Uterus (tissue), 4 donors: ENCODE results near the gene FAR1. TPM values are rescaled to one million over a fixed set of nuclear protein-coding genes. Genes with fewer than 3 reads are reported as not detected.

Source experiments
- DNase-seq, 2 donors: peaks; one replicate each; pipeline ENCODE4 v3.0.0-alpha.2; 2019 to 2020
- H3K27ac ChIP-seq, 2 donors: fragments of 200-600 bp; sonication (generic); 1 replicate in 1 of 2; 2 replicates in 1 of 2; pipeline ENCODE4 v1.5.1; 2016 to 2018
- H3K27me3 ChIP-seq, 2 donors: fragments of 200-600 bp; sonication (generic); one replicate each; pipeline ENCODE4 v1.5.1; 2018 to 2019; ENCODE audit warnings: control low read depth in 1 of 2
- H3K36me3 ChIP-seq, 2 donors: fragments of 200-600 bp; sonication (generic); one replicate each; pipeline ENCODE4 v1.5.1; 2019; ENCODE audit warnings: control low read depth in 1 of 2
- H3K4me1 ChIP-seq, 2 donors: fragments of 200-600 bp; sonication (generic); one replicate each; pipeline ENCODE4 v1.5.1; 2018 to 2019; ENCODE audit warnings: control low read depth in 1 of 2
- H3K4me3 ChIP-seq, 2 donors: fragments of 200-600 bp; sonication (generic); 1 replicate in 1 of 2; 2 replicates in 1 of 2; pipeline ENCODE4 v1.5.1; 2018 to 2019; ENCODE audit warnings: mild to moderate bottlenecking in 1 of 2
- H3K9me3 ChIP-seq, 2 donors: fragments of 200-600 bp; sonication (generic); one replicate each; pipeline ENCODE4 v1.5.1; 2019; ENCODE audit warnings: control low read depth in 1 of 2
- POLR2A ChIP-seq, 2 donors: fragments of 450-650 bp; IDR thresholded peaks; one replicate each; pipeline ENCODE4 v1.6.1; 2016; ENCODE audit warnings: antibody characterized with exemption in 2 of 2, mild to moderate bottlenecking in 1 of 2, moderate library complexity in 1 of 2
- intact Hi-C: fragments of 100-400 bp; cut with DNase I; formaldehyde crosslinking; loops from one replicate; pipeline ENCODE4 v1.15.1; 2023; ENCODE audit warnings: low total_unique reads
- total RNA-seq, 4 donors: library from RNA; depleted of rRNA in 3 of 4; stranded (reverse); fragments of >200 nt in 3 of 4; gene quantifications; one replicate each; pipeline versions ENCODE4 v1.1.0 to v1.2.4, GENCODE V29; 2014 to 2023
- TF ChIP-seq, protein P1 (sequence below), 4 experiments: fragments of 200-600 bp in 2 of 4; fragments of 450-650 bp in 2 of 4; sonication (generic) in 2 of 4; IDR thresholded peaks; one replicate each; pipeline ENCODE4 v1.5.1; 2016 to 2019; ENCODE audit warnings: antibody characterized with exemption in 4 of 4, mild to moderate bottlenecking in 2 of 4, moderate library complexity in 1 of 4
- donor health status: DM: yes; HTN: yes; CAD: no.

Gene FAR1
- total RNA-seq, 4 donors from 2014 or later = 34.8 to 148 (median 69.5) TPM

DNA sequence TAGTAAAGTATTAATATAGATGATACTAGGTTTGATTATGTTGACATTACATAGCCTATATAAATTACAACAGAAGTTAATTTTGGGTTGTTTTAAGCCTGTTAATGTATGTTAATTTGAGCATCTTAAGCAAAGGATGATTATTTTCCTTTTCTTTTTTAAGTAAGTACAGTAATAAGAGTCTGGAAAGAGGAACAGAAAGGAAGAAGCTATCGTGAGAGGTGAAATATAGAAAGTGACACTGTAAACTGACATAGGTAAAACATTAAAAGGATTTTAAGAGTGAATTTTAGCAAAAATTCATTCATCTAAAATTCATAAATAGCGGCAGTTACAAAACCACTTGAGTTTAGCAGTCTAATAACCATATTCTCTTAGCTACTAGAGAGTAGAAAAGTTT, 45.5 kb downstream of the FAR1 start:
- H3K27ac ChIP-seq = no peak overlapping the region
- TF ChIP-seq, protein P1, sequence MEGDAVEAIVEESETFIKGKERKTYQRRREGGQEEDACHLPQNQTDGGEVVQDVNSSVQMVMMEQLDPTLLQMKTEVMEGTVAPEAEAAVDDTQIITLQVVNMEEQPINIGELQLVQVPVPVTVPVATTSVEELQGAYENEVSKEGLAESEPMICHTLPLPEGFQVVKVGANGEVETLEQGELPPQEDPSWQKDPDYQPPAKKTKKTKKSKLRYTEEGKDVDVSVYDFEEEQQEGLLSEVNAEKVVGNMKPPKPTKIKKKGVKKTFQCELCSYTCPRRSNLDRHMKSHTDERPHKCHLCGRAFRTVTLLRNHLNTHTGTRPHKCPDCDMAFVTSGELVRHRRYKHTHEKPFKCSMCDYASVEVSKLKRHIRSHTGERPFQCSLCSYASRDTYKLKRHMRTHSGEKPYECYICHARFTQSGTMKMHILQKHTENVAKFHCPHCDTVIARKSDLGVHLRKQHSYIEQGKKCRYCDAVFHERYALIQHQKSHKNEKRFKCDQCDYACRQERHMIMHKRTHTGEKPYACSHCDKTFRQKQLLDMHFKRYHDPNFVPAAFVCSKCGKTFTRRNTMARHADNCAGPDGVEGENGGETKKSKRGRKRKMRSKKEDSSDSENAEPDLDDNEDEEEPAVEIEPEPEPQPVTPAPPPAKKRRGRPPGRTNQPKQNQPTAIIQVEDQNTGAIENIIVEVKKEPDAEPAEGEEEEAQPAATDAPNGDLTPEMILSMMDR (IDR thresholded peaks at IDR 0.05) = no peak
- no peak for TF ChIP-seq POLR2A (IDR thresholded peaks at IDR 0.05)
- H3K4me1 ChIP-seq = no peaks in the 10 kb centered on the region
- no peak overlapping the region for H3K4me3 ChIP-seq
- intact Hi-C loops = no loop called here
- no peaks in the 10 kb centered on the region for H3K9me3 ChIP-seq
- no peaks in the 10 kb centered on the region for H3K27me3 ChIP-seq
- H3K36me3 ChIP-seq = no peaks in the 10 kb centered on the region
- DNase-seq = no peak

DNA sequence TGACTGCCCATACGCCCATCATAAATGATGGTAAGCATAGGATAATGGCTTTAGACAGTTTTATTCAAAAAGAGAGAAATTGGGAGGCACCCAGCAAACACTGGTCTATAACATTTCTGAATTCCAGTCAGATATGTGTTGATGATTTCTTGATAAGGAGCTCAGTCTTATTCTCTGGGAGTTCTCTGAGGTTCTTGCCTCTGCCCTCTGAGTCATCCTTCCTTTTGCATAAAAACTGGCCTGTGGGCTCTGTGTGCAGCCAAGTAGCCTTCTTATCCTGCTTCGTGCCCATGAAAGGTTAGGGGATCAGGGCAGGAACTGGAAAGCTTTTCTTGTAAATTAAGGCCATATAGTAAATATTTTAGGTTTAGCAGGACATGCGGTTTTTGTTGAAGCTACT, 48.9 kb downstream of the FAR1 start:
- DNase-seq = no peak
- Histone ChIP-seq H3K27ac (no peak overlapping the region), H3K9me3 (no peaks in the 10 kb centered on the region), H3K27me3 (no peaks in the 10 kb centered on the region), H3K36me3 (no peaks in the 10 kb centered on the region), H3K4me1 (no peaks in the 10 kb centered on the region), H3K4me3 (no peak overlapping the region)
- intact Hi-C loops = no loop called here
- no peak for TF ChIP-seq POLR2A (IDR thresholded peaks at IDR 0.05)
- TF ChIP-seq, protein P1 (IDR thresholded peaks at IDR 0.05) = no peak

DNA sequence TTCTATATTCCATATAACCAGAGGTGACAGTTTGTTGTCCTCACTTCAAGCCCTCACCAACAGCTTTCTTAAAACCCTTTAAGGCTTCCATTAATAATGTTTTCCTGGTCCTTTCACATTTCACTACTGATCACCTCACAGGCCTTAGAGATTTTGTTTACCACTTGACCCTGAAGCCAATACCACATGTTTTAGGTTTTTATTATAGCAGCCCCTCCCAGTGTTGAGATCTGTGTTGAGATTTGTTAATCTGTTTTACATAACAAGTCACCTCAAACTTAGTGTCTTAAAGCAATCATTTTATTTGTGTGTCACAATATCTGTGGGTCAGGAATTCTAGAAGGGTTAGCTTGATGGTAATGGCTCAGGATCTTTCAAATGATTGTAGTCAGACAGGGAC, 49.9 kb downstream of the FAR1 start:
- intact Hi-C loops = no loop called here
- no peak for TF ChIP-seq POLR2A (IDR thresholded peaks at IDR 0.05)
- TF ChIP-seq, protein P1 (IDR thresholded peaks at IDR 0.05) = no peak
- no peak for DNase-seq
- Histone ChIP-seq H3K4me1 (no peaks in the 10 kb centered on the region), H3K27me3 (no peaks in the 10 kb centered on the region), H3K9me3 (no peaks in the 10 kb centered on the region), H3K4me3 (no peak overlapping the region), H3K36me3 (no peaks in the 10 kb centered on the region), H3K27ac (no peak overlapping the region)

DNA sequence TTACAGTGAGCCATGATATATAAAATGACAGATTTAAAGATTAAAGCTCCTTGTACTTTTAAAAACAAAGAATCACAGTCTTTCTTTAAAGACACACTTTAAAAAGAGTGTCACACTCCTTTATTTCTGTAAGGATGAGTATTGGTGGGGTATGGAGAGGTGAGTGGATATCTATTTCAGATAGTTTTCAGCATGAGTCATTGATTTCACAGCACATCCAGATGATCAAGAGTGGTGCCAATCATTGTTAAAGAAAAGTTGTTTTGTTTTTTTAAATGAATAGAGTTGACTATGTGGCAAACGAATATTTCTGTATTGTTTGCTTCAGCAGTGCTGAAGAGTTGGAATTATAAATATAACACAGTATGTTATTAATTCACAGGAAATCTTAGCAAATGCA, 52.5 kb downstream of the FAR1 start:
- Histone ChIP-seq H3K36me3 (no peaks in the 10 kb centered on the region), H3K4me3 (no peak overlapping the region), H3K27ac (no peak overlapping the region), H3K9me3 (no peaks in the 10 kb centered on the region), H3K27me3 (no peaks in the 10 kb centered on the region), H3K4me1 (no peaks in the 10 kb centered on the region)
- intact Hi-C loops = no loop called here
- DNase-seq = no peak
- TF ChIP-seq, protein P1 (IDR thresholded peaks at IDR 0.05) = no peak
- no peak for TF ChIP-seq POLR2A (IDR thresholded peaks at IDR 0.05)

DNA sequence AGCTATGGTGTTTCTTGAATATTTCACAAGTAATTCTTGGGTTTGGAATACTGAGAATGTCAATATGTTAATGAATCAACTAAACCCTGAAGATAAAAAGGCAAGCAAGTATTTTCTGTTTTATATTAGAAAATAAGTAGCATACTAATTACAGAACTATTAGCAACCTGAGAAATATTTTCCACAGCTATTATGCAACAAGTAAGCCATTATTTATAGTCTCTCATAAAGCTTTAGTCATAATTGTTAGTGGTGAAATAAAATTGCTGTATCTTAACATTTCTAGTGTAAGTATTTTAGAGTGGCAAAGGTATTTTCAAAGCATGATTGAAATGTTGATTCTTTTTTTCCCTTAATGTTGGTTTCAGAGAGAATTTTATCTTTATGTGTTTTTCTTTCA, 53.3 kb downstream of the FAR1 start:
- Histone ChIP-seq H3K27me3 (no peaks in the 10 kb centered on the region), H3K4me1 (no peaks in the 10 kb centered on the region), H3K4me3 (no peak overlapping the region), H3K9me3 (no peaks in the 10 kb centered on the region), H3K36me3 (no peaks in the 10 kb centered on the region), H3K27ac (no peak overlapping the region)
- intact Hi-C loops = no loop called here
- no peak for DNase-seq
- TF ChIP-seq, protein P1 (IDR thresholded peaks at IDR 0.05) = no peak
- TF ChIP-seq POLR2A (IDR thresholded peaks at IDR 0.05) = no peak
